ENCODE data around the gene IFRD2.

Gene IFRD2, protein sequence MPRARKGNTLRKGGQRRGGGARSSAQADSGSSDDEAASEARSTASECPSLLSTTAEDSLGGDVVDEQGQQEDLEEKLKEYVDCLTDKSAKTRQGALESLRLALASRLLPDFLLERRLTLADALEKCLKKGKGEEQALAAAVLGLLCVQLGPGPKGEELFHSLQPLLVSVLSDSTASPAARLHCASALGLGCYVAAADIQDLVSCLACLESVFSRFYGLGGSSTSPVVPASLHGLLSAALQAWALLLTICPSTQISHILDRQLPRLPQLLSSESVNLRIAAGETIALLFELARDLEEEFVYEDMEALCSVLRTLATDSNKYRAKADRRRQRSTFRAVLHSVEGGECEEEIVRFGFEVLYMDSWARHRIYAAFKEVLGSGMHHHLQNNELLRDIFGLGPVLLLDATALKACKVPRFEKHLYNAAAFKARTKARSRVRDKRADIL

DNA sequence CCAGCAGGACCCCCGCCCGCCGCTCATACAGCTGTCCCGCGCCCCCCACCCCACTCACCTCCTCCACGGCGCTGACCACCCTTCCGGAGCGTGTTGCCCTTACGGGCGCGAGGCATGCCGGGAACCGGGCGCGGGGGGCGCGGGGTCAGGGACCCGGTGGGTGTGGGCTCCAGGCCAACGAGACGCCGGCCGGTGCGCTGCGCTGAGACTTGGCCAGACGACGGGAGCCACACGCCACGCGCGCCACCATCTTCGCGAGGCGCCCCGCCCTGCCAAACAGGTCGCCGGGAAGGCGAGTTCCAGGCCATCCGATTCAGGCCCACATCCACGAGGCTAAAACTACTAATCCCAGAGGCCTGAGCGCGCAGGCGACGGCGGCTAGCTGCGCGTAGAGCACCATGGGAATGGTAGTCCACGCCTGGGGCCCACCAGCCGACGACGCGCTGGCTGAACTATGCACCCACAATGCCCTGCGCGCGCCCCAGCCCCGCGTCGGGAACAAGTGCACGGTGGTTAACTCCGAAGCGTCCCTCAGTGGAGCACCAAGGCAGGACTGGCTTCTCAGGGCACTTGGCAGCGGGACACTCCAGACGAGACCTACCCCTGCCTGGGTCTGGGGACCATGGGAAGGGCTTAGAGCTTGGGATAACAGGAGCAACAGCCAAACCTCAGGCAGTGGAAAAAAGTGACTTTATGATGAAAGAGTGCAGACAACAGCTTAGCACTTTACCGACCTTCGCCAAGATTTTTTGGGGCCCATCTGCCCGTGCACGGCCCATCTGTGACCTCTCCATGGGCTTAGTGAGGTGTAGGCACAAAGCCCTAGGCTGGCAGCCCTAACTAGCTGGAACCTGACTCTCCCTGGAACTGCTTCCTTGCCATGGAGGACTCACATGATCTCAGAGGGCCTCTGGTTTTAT is at the start of gene IFRD2:
TSS of gene IFRD2 (minus strand) at position 271 of the 920 bp plus-strand sequence. CDS start at position 116, 155 bp downstream.
- DNase-seq, result peak; percentile 94

GRCh38 chr3:50341537-50341936 is 49.3 kb upstream of the IFRD2 start:
- no peak for DNase-seq

DNA sequence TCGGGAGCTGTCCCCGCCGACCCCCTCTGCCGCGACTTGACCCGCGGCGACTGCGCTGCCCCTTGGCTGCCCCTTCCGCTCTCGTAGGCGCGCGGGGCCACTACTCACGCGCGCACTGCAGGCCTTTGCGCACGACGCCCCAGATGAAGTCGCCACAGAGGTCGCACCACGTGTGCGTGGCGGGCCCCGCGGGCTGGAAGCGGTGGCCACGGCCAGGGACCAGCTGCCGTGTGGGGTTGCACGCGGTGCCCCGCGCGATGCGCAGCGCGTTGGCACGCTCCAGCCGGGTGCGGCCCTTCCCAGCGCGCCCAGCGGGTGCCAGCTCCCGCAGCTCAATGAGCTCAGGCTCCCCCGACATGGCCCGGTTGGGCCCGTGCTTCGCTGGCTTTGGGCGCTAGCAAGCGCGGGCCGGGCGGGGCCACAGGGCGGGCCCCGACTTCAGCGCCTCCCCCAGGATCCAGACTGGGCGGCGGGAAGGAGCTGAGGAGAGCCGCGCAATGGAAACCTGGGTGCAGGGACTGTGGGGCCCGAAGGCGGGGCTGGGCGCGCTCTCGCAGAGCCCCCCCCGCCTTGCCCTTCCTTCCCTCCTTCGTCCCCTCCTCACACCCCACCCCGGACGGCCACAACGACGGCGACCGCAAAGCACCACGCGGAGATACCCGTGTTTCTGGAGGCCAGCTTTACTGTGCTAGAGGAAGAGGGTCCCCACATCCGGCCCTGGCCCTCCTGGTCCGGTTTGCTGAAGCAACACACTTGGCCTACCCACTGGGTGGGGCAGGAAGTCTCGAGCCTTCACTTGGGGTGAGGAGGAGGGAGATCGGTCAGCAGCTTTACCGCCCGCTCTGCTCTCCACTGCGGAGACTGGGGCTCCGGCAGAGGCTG is 48.5 kb upstream of the IFRD2 start, which contains the start of gene RASSF1:
TSS of gene RASSF1 (minus strand) at position 389 of the 882 bp plus-strand sequence. CDS start at position 358, 31 bp downstream.
- peak; percentile 62 for DNase-seq

DNA sequence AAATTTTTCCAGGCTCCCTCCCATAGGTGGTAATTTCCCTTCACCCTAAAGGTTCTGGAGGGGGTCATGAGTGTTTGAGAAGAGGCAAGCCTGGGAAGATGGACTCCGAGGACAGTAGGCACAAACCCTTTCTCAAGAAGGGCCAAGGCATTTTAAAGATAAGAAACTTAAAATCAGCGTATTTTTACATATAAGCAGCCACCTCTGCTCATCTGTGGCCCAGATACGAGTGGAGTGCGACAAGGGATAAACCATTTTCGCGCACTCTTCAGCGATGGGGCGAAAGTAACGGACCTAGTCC is 47.9 kb upstream of the IFRD2 start:
- no peak for DNase-seq

DNA sequence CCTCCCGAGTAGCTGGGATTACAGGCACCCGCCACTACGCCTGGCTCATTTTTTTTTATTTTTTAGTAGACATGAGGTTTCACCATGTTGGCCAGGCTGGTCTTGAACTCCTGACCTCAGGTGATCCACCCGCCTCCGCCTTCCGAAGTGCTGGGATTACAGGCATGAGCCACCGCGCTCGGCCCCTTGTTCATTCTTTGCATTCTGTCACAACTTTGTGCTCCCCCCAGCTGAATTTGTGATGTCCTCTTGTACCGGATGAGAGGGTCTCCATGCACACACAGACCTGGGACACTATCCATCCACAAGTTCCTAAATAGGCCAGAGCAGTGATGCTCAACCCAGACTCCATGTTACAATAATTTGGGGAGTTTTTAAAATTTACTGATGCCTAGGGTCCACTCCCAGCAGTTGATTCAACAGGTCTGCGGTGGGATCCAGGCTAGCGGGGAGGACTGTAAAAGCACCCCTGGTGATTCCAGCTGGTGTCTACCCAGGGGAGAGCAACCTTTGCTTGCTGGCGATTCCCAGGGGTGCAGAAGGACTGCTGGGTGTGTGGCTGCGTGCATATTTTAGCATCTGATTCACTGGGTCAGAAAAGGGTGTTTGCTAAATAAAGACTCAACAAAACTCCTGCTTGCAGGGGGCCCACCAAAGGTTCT is 47.4 kb upstream of the IFRD2 start:
- no peak for DNase-seq

DNA sequence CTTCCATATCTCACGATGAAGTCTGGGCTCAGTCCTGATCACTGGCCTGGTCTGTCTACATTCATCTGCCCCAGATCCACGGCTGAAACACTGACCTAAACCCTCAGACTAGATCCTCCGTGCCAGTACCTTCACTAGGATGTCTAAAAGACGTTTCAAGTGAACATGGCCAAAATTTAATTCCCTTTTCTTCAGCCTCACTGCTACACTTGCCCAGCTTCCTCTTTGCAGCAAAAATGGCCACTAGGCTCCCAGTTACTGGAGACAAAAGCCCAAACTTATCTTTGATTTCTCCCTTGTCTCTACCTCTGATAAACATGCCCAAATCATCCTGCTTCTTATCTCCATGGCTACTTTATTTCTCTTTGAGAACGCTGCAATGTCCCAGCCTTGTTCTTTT is 46.7 kb upstream of the IFRD2 start:
- no peak for DNase-seq

- peak; percentile 93 for DNase-seq
Measured at GRCh38 chr3:50337175-50337861, 45.1 kb upstream of the IFRD2 start.

DNA sequence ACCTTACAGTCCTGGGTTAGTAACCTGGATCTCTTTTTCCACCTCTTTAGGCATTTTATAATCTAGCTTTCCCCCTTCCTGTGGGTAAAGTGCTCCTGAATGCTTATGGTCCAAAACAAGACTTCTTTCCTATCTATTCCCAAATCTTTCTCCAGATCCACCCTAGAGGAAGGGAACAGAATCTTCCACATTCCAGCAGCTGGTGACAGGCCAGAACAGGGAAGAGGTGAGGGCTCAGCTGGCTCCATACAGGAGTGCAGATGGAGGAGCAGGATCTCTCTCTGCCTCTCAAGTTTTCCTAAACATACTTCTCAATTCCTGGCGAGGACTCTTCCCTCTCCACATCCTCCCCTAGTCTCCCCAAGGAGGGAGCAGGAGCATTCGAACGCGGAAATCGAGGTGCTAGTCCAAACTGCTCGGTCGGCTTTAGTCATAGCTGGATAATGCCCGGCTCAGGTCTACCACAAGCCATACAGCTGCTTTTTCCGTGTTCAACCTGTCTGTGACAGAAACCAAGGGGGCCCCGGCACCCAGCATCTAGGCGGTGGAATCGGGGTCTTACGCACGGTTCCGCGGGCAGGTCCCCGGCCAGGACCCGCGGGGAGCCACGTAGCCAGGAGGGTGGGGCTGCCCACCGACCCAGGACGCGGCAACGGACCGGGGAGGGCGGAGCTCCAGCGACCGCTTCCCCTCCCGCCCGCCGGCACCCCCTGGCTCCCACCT is 44.4 kb upstream of the IFRD2 start:
- DNase-seq, result no peak

- no peak for DNase-seq
Measured at GRCh38 chr3:50334339-50335075, 42.3 kb upstream of the IFRD2 start.

GRCh38 chr3:50333744-50334328 is 41.6 kb upstream of the IFRD2 start:
- DNase-seq, result no peak

- DNase-seq, result no peak
Measured at GRCh38 chr3:50331364-50331907, 39.2 kb upstream of the IFRD2 start.

DNA sequence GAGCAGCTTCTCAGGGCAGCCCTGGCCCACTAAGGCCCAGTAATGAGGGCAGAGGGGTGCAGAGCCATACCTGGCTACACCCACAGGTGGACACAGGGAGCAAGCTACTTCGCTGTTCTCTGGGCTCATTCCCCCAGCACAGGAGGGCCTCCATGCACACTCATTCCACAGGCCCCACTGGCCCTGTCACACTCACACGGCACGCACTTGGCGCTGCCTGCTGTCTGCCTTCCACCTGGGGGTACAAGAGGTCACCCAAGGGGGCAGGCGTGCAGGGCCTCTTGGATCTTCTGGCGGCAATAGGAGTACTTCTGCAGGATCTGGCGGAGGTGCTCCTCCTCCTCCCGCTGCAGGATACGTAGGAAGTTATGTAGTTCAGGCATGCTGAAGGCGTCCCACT is 38.1 kb upstream of the IFRD2 start:
- no peak for DNase-seq

- peak; percentile 95 for DNase-seq
Measured at GRCh38 chr3:50327943-50328691, 35.9 kb upstream of the IFRD2 start, which contains the start of gene TUSC2. TUSC2 (minus strand) TSS chr3:50328223; CDS start chr3:50328099, 124 bp downstream.

- DNase-seq, result no peak
Measured at GRCh38 chr3:50327129-50327528, 34.9 kb upstream of the IFRD2 start.

DNA sequence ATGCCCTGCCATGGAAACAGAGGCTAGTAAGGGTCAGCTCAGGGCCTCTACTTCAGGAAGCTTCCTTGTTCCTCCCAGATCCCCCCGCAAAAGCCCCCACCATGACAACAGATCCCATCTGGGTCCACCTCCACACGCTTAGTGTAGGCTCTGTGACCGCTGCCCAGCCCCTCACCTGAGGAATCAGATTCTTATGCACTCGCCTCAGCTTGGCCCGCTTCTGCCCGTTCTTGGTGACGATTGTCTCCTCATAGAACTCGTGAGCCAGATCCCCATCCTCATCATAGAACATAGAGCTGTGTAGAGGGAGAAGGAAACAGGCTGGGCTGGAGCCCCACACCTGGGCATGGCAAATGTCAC is 33.9 kb upstream of the IFRD2 start:
- DNase-seq, result no peak

DNA sequence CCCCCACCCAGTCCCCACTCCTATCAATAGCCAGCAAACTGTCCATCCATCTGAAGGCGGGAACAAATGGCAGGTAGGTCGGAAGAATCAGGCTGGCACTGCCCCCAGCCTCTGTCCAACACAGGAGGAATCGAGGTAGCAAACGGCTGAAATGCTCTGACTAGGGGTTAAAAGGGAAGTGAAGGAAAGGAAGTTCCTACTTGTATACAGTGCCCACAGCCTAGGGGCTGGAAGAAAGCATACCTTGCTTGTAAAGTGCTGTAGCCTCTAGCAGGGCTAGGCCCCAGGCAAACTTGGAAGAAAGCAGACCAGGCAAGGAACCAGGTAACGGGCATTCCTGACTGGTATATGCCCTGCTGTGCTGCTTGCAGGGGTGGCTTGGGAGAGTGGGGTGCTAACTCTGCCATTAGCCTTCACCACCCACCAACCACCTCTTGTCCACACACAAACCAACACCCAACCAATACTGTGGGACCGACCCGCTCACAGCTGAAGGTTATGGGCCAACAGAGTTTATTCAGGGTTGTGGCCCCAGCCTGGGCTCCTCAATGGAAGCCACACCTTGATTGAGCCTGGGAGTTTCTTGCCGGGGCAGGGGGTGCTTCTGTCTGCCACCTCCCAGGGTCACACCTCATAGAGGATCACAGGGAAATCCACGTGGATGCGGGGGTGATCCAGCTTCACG is 33.4 kb upstream of the IFRD2 start:
- DNase-seq, result no peak

DNA sequence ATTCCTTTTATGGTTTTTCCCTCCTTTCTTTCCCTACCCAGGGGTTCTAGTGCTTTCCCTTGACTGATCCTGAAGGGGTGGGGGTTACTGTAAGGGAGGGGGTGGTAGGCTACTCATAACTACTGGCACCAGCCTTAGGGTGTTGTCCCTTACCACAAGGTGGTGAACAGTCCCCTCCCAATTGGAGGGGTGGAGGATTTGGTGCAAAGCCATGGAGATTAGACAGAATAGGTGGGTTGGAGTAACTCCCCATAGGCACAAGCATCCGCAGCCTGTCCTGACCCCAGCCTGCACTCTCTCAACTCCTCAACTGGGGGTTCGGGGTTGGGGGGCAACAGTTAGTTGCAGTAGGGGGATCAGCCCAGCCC is 32.9 kb upstream of the IFRD2 start:
- no peak for DNase-seq
